Fibroblast of skin of right biceps (primary cell): Measurements from ENCODE around the gene NDUFV1.

Experiments
- DNase-seq: peaks from one replicate; pipeline ENCODE4 v3.0.0-alpha.2; 2013

The NDUFV1 gene

DNA sequence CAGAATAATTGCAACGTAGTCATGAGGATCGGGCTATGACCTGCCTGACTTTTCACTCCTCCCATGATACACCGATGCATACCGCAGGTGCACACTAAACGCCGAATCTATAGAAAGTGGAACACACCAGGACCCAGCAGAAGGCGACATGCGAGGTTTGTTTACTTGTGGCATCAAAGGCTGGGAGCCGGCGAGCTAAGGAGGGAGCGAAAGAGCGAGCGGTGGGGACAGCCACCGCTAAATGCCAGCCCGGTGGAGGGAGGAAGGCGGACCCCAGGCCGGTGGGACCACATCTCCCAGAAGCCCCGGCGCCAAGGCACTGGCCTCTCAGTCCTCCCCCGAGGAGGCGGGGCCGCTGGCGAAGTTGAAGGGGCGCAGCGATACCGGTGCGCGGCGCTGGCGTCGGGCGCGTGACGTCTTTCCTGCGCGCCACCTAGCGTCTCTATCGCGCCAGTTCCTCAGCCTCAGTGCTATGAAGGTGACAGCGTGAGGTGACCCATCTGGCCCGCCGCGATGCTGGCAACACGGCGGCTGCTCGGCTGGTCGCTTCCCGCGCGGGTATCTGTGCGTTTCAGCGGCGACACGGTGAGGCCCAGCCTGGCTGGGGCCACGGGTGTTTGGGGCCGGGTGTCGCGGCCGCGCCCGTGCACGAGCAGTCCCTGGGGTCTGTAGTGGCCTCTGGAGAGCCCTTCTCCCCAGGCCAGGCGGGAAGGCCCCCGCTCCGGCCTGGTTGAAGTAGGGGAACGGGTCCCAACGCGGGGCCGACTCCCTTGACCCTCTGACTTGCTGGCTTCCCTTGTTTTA is at the start of gene NDUFV1:
Gene NDUFV1, plus strand, starts transcription at position 445 of the 804 bp plus-strand sequence. Its CDS starts 69 bp downstream, at position 514.
- peak; percentile 93 for DNase-seq

DNA sequence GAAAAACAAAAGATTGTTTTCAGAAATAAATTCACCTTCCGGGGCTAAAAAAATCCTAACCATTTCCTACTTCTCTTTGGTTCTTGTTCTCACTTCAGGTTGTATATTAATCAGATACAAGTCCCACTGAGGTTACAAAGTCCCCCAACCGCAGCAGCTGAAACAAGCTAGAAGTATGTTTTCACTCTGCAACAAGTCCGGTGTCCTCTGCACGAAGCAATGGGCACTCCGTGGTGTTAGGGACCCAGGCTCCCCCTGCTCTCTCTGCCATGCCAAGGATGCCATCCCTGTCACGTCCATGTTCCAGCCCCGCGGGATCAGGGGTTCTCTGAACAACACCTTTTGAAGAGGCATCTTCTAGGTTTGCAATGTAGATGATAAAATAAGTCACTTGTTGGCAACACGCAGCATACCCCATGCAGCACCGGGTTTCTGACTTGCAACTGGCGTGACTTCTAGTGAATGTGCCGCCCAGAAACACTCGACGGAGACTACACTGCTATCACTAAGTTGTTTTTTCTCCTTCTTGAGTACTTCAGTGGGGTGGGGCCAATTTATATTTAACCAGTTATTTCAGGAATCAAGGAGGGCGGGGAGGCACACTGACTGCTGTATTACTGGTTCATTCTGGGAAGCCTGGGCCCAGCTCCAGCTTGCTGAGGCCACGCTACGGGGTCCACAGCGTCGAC is 48.5 kb upstream of the NDUFV1 start:
- DNase-seq = no peak

GRCh38 chr11:67561971-67562619 is 44.6 kb upstream of the NDUFV1 start:
- DNase-seq = peak; percentile 34

GRCh38 chr11:67562963-67563704 is 43.6 kb upstream of the NDUFV1 start:
- peak; percentile 71 for DNase-seq

- peak; percentile 95 for DNase-seq
Observed at GRCh38 chr11:67563705-67564114, 43.0 kb upstream of the NDUFV1 start.

DNA sequence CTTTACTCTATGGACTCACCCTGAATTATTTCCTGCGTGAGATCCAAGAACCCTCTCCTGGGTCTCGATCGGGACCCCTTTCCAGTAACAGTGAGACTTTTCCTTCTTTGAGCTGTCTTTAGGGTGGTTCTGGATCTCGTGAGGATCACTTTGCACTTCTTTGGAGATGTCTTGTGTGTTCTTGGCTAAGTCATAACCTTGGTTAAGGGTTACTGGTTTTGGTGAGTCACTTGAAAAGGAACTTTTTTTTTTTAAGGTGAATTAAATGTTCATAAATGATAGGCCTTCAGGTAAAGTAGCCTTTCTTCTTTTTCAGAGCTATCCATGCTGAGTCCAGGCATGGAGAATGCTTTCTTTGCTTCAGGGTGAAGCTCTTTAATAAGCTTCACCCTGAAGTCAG is 42.5 kb upstream of the NDUFV1 start:
- DNase-seq = no peak

DNA sequence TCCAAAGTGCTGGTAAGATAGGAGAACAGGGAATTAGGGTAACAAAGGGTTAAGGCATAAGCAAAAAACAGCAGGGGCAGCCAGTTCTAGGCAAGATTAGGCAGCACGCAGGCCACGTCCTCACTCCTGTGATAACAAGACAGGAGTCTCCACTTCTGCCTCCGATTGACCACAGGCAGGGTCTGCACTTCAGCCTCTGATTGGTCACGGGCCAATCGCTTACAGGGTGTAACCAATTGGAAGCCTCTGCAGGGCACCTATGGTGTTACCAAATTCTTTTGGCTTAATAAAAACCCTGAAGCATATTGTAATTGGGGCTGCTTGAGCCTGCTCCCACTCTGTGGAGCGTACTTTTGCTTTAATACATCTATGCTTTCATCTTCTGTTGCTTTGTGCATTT is 35.3 kb upstream of the NDUFV1 start:
- no peak for DNase-seq

GRCh38 chr11:67572305-67572704 is 34.4 kb upstream of the NDUFV1 start:
- DNase-seq = no peak

GRCh38 chr11:67572747-67573419 is 33.9 kb upstream of the NDUFV1 start:
- peak; percentile 39 for DNase-seq

DNA sequence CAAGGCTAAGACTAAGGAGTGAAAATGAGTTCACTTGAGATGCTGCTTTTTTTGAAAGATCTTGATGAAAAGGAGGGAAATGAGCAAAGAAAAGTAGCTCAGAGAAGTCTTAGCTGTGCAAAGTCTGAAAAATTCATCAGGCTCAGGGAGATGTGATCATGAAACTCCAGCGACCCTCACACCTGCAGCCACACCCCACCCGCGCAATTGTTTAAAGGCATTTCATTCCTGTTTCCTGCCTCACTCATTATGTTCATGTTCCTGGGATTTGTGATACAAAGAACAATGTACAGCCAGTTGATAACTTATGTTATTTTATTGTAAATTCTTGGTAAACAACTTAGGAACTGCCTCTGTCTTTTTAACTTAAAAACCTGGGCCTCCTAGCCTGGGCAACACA is 31.8 kb upstream of the NDUFV1 start:
- no peak for DNase-seq

DNA sequence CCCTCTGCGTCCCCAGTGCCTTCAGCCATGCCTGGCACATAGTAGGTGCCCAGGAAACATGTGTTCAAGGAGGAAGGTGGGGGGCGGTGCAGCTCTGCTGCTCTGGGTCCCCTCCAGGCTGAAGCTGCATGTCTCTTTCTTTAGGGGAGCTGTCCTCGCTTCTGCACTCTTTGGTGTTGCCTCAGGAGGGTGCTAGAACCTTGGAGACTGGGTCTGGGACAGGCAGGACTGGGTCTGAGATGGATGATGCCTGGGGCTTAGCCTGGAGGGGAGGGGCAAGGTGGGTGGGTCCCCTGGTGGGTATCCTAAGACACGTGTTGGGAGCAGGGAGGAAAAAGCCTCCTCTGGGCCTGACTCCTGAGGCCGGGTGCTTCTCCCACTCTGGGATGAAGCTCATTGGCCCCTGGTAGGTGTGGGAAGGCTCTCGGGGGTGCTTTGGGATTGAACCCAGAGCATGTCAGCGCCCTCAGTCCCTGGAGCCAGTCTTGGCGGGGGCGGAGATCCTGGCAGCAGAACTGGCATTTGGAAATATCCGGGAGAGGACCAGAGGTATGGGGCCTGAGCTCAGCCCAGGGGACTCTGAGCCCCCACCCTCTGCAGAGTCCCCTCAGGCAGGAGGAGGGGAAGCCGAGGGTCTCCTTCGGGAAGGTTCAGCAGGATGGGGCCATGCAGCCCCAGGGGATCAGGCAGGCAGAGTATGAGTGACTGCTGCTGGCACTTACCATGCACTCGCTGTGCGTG is 29.8 kb upstream of the NDUFV1 start:
- DNase-seq = no peak

DNA sequence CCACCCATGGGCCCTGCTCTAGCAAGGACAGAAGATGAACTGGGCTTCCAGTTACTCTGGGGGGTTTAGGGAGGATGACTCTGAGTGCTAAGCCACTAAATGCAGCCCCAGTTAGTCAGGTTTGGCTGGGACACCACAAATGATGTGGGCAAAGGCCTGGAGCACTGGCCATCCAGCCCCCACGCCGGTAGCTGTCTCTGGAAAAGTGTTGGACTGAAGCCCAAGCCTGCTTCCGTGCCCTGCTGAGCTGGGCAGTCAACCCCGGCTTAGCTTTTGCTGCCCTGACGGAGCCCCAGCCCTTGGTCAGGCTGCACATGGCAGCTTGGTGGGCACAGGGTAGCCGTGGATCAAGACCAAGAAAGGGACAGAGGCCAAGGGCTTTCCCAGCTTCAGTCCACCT is 28.8 kb upstream of the NDUFV1 start:
- DNase-seq = no peak

- DNase-seq = no peak
Observed at GRCh38 chr11:67581469-67581868, 25.3 kb upstream of the NDUFV1 start.

DNA sequence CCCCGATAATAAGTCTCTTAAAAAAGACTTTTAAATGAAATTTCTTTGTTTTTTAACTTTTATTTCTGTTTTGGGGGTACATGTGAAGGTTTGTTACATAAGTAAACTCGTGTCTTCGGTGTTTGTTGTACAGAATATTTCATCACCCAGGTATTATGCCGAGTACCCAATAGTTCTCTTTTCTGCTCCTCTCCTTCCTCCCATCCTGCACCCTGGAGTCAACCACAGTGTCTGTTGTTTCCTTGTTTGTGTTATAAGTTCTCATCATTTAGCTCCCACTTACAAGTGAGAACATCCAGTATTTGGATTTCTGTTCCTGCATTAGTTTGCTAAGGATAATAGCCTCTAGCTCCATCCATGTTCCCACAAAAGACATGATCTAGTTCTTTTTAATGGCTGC is 24.7 kb upstream of the NDUFV1 start:
- DNase-seq = no peak

- peak; percentile 94 for DNase-seq
Observed at GRCh38 chr11:67583247-67584204, 23.2 kb upstream of the NDUFV1 start, which contains the start of gene GSTP1. Gene GSTP1 (plus strand): TSS chr11:67583812. CDS start chr11:67583844, 32 bp downstream.

GRCh38 chr11:67584205-67584880 is 22.4 kb upstream of the NDUFV1 start:
- DNase-seq = peak; percentile 57

DNA sequence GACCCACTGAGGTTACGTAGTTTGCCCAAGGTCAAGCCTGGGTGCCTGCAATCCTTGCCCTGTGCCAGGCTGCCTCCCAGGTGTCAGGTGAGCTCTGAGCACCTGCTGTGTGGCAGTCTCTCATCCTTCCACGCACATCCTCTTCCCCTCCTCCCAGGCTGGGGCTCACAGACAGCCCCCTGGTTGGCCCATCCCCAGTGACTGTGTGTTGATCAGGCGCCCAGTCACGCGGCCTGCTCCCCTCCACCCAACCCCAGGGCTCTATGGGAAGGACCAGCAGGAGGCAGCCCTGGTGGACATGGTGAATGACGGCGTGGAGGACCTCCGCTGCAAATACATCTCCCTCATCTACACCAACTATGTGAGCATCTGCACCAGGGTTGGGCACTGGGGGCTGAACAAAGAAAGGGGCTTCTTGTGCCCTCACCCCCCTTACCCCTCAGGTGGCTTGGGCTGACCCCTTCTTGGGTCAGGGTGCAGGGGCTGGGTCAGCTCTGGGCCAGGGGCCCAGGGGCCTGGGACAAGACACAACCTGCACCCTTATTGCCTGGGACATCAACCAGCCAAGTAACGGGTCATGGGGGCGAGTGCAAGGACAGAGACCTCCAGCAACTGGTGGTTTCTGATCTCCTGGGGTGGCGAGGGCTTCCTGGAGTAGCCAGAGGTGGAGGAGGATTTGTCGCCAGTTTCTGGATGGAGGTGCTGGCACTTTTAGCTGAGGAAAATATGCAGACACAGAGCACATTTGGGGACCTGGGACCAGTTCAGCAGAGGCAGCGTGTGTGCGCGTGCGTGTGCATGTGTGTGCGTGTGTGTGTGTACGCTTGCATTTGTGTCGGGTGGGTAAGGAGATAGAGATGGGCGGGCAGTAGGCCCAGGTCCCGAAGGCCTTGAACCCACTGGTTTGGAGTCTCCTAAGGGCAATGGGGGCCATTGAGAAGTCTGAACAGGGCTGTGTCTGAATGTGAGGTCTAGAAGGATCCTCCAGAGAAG is 21.6 kb upstream of the NDUFV1 start:
- no peak for DNase-seq

DNA sequence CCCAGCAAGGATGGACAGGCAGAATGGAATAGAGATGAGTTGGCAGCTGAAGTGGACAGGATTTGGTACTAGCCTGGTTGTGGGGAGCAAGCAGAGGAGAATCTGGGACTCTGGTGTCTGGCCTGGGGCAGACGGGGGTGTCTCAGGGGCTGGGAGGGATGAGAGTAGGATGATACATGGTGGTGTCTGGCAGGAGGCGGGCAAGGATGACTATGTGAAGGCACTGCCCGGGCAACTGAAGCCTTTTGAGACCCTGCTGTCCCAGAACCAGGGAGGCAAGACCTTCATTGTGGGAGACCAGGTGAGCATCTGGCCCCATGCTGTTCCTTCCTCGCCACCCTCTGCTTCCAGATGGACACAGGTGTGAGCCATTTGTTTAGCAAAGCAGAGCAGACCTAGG is 20.8 kb upstream of the NDUFV1 start:
- no peak for DNase-seq
